ENCODE measurements around the gene POU6F2. TPM values are rescaled to one million over a fixed set of nuclear protein-coding genes. Genes with fewer than 3 reads are reported as not detected.

Gene POU6F2
- total and polyA plus RNA-seq, 2 of the 4 experiments (the other 2 are of a cell fraction), result not detected

GRCh38 chr7:38964921-38965320 is 12.8 kb upstream of the POU6F2 start:
- intact Hi-C loops (cut with micrococcal nuclease), result no loop called here

More at GRCh38 chr7:38964921-38965320, 12.8 kb upstream of the POU6F2 start:
- no CpG with 5 or more reads among the region's 1 CpG for WGBS, 2 experiments (ENCODE audit: extremely low coverage in 2 of 2, insufficient read length in 1 of 2)
- in situ Hi-C loops (cut with MboI; ENCODE audit: low sequenced_read_pairs), result no loop called here
- Histone ChIP-seq H3K9ac (ENCODE audit: low read depth, low read length) (no peak overlapping the region), H3K18ac (ENCODE audit: low read depth, low read length) (no peak overlapping the region), H3K27ac (ENCODE audit: insufficient read depth, low read length) (no peak overlapping the region), H2AK5ac (ENCODE audit: low read depth, low read length) (no peak overlapping the region), H3K14ac (replicated peaks; ENCODE audit: low read depth, low read length) (no peak overlapping the region), H3K79me1 (ENCODE audit: low read depth in 1 of 2, low read length in 2 of 2) (no peaks in the 10 kb centered on the region), H3K36me3 (ENCODE audit: control insufficient read depth, insufficient read depth, low read length) (no peaks in the 10 kb centered on the region), H4K20me1 (ENCODE audit: insufficient read depth, low read length) (no peaks in the 10 kb centered on the region), H3K23ac (ENCODE audit: low read depth, low read length) (no peak overlapping the region), H3K27me3 (ENCODE audit: control insufficient read depth, insufficient read depth, low read length) (no peaks in the 10 kb centered on the region), H2BK5ac (ENCODE audit: low read depth, low read length, poor library complexity, severe bottlenecking) (no peak overlapping the region), H3K9me1 (ENCODE audit: insufficient read depth, low read length) (no peaks in the 10 kb centered on the region), H4K91ac (ENCODE audit: insufficient read depth, low read depth, low read length) (no peak overlapping the region), H4K8ac (ENCODE audit: low read depth in 2 of 2, low read length in 2 of 2) (no peak overlapping the region), H2AK9ac (replicated peaks; ENCODE audit: low read depth, low read length, poor library complexity) (no peak overlapping the region), H3K56ac (ENCODE audit: extremely low read depth, insufficient read depth, low read length) (no peak overlapping the region), H3K4me2 (ENCODE audit: low read depth, low read length) (no peak overlapping the region), H2AFZ (replicated peaks; ENCODE audit: low read length, poor library complexity) (no peak overlapping the region), H2BK15ac (ENCODE audit: low read depth, low read length) (no peak overlapping the region), H4K5ac (ENCODE audit: low read depth, low read length) (no peak overlapping the region), H3K9me3 (ENCODE audit: control insufficient read depth, insufficient read depth, low read length) (no peaks in the 10 kb centered on the region), H3K4me1 (ENCODE audit: control insufficient read depth, insufficient read depth, low read length) (no peaks in the 10 kb centered on the region), H3K4me3 (ENCODE audit: insufficient read depth, low read depth, low read length) (no peak overlapping the region), H3K4ac (ENCODE audit: low read depth, low read length) (no peak overlapping the region), H2BK20ac (ENCODE audit: low read depth, low read length) (no peak overlapping the region), H2BK120ac (ENCODE audit: low read depth, low read length) (no peak overlapping the region)
- dilution Hi-C loops (cut with HindIII; ENCODE audit: low sequenced_read_pairs, unreplicated experiment), result no loop called here
- TF ChIP-seq POLR2A (IDR thresholded peaks at IDR 0.05; ENCODE audit: low read depth, low read length) (no peak), RFX5 (IDR thresholded peaks at IDR 0.05; ENCODE audit: low read depth, low read length) (no peak), ELK1 (IDR thresholded peaks at IDR 0.05; ENCODE audit: borderline replicate concordance, low read depth, low read length) (no peak), RAD21 (IDR thresholded peaks at IDR 0.05; ENCODE audit: low read length) (no peak), FOS (IDR thresholded peaks at IDR 0.05; ENCODE audit: low read depth, low read length) (no peak), MXI1 (IDR thresholded peaks at IDR 0.05; ENCODE audit: borderline replicate concordance, low read depth, low read length) (no peak), MAFK (IDR thresholded peaks at IDR 0.05; ENCODE audit: low read depth, low read length) (no peak), CHD1 (IDR thresholded peaks at IDR 0.05; ENCODE audit: low read depth, low read length) (no peak), USF2 (IDR thresholded peaks at IDR 0.05; ENCODE audit: low read depth, low read length) (no peak), SMC3 (IDR thresholded peaks at IDR 0.05; ENCODE audit: low read depth, low read length) (no peak)
- ATAC-seq (ENCODE audit: low read depth), result no peak
- POLR2A ChIA-PET (ENCODE audit: unreplicated experiment), result no interaction called here
- BruUV-seq (replicated peaks), result no TSS peak
- DNase-seq, result no peak
- CTCF ChIA-PET, result no interaction called here

All from IMR-90 (cell line).